NCI-H187 (cell line): ENCODE data around the gene USP25.

Experiments used
- DNase-seq, 2 experiments: peaks; one replicate each; lab custom pipeline; 2025; lab: John Stamatoyannopoulos, UW

The USP25 gene

DNA sequence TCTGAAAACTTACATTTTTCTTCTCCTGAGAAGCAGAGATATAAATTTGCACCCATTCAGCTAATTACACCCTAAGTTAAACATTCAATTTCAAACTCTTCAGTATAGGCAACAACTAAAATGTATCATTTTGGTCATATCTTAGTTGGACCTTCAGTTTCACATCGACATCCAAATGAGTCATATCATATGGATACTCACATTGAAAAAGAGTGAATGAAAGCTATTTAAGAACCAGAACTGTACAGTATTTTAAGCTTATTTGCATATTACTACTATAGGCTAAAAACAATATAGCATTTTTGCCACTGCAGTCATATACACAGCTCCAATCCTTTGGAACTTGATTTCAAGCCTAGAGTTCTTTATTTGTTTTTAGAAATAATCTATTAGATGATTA lies 33.6 kb downstream of the USP25 start:
- DNase-seq, result no peak

GRCh38 chr21:15764878-15765277 lies 35.1 kb downstream of the USP25 start:
- no peak for DNase-seq

GRCh38 chr21:15766952-15767603 lies 37.3 kb downstream of the USP25 start:
- DNase-seq, result no peak

- DNase-seq, result no peak
Measured at GRCh38 chr21:15768045-15768601, 38.3 kb downstream of the USP25 start.

DNA sequence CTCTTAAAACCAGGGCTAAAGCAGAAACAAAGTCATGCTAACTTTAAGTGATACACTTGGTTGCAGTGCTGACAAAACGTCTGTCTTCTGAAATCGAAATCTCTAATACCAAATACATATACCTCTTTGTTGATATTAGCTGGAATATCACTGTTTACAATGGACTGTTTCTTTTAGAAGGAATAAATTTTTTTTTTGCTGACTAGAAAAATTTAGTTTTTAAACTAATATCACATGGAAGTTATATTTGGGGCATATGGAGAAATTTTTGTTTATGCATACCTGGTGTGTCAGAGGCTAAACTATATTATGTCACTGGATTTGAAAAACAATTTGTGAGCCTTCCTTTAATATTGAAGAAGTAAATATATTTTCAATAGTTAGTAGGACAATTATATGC lies 39.1 kb downstream of the USP25 start:
- DNase-seq, result no peak

DNA sequence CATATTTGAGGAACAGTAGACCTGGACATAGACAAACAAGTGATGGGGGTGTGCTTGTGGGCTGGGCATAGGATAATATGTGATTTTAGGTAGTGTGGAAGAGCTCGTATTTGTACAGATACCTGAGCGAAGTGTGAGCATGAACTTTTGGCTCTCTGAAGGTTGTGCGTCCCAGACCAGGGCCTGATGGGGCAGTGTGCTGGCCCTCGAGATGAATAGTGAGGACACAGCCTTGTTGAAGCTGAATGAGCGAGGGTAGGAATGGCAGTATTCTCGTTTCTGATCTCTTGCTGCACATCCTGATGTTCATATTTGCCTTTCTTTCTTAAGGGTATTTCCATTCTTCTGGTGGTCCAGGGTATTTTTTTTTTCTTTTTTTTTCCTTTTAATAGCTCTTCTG lies 41.5 kb downstream of the USP25 start:
- DNase-seq, result no peak

DNA sequence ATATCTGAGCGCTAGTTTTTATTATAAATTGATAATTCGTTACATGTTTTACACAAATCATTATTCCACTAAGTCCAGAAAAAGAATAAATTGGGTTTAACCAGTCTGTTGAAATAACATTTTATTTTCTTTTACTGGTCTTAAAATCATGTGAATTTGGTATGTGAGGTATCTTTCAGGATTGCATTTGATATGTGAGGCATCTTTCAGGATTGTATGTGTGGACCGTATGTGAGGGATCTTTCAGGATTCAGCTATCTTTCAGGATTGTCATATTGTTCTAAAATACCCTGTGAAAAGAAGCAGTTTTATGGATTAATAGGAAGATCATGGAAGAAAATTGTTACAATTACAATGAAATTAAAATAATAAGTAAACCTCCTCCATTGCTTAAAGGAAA lies 42.9 kb downstream of the USP25 start:
- DNase-seq, result no peak

GRCh38 chr21:15774590-15774989 lies 44.8 kb downstream of the USP25 start:
- DNase-seq, result no peak

DNA sequence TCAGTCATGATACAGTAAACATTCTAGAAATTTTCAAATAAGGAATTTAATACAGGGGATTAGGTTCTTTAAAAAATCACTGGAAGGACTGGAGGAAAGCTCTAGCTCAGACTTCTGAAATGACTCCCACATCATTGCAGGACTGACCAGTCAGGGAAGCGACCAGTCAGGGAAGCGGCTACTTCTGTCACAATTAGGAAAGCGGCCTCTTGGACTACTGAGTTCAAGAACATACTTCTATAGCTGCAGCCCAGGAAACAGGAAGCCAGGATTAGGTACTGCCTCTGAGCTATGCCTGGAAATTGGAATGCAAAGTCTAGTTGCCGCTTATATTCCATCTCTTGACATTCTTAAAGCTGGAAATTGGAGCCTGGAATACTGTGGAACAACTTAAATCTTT lies 45.5 kb downstream of the USP25 start:
- no peak for DNase-seq

DNA sequence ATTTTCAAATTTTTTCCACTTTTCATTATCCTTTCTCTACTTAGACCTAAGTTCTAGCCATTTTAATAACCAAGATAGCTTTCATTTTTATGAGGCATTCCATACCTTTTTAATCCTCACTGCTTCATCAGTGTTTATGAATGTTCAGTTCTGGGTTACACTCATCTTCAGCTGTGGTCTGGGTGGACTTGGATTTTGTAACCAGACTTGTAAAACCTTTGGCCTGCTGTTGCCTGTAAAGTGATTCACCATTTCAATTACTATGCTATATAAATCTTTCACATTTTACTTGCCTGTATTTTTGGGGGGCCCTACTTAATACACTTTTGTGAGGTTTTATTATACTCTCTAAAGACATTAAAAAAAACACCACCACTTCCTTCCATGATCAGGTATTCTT lies 46.2 kb downstream of the USP25 start:
- DNase-seq, result no peak

DNA sequence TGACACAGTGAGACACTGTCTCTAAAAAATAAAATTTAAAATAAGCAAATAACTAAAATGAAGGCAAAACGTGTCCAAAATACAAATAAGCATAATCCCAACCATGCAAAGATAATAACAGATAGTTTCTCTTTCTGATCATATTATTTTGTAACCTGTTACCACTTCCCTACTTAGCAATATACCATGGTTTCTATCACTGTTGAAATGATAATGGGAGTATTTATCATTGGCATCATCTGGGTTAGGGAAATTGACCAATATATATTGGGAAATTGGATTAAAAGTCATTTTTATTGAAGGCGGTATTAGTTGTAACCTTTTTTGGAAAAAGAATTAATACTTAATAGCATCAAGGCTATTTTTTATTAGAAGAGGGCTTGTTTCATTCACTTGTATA lies 47.0 kb downstream of the USP25 start:
- DNase-seq, result no peak

DNA sequence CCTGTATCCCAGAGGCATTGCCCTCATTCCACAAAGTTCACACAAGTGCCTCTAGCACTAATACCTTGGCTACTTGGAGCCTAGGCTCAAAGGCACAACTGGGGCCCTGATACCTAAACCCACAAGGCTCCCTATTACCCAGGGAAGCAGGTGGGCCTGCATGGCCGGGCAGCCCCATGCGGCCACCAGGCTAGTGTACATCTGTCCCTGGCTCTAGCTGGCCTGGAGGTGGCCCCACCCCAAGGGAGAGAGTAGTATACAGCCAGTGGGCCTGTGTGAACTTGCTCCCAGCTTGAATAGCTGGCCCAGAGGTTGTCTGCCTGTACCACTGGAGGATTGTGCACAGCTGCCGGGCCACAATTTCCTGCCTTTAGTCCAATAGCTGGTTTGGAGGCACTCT lies 52.2 kb downstream of the USP25 start:
- DNase-seq, result no peak

- DNase-seq, result no peak
Measured at GRCh38 chr21:15788847-15789523, 59.2 kb downstream of the USP25 start.

DNA sequence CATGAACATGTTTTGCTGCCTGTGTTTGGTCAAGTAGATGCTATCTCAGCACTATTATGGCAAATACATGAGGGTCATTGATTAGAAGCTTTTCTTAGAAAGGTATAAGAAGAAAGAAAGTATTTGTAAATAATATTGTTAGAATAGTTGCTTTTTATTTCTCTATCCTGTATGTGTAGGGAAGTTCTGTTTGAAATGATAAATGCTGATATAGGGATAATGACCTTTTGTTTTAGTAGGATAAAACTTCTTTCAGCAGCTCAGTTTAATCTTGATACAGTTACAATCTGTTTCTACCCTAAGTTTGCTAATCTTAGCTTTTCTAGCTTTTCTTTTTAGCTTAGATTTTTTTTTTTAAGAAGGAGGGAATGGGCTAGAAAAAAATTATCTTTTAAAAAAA lies 63.3 kb downstream of the USP25 start:
- DNase-seq, result no peak

DNA sequence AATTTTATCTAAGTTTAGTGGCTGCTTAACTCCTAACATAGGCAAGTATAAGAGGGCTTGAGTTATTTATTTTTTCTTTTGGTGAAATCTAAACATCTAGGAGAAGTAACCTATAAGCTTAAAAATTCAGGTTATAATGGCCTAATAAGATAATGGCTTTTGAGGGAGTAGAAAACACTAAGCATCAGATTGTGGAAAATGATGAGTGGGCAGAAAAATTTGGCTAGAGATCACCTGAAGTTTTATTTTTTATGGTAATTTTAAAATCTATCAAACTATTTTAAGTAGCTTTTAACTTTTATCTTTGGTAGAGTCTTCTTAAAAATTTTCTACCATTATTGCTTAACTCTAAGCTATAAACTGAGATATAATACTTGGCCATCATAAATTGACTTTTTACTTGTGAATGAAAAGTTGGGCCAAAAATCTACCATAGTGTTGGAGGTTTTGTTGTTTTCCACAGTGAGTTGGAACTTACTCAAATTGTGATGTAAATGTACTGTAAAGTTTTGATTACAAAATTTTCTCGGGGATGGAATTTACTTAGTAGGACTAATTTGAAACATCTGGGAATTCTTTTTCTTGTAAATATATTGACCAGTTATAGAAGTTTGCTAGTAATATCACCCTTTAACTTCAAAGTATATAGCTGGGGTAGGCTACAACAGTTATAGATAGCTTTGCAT lies 63.9 kb downstream of the USP25 start:
- no peak for DNase-seq

DNA sequence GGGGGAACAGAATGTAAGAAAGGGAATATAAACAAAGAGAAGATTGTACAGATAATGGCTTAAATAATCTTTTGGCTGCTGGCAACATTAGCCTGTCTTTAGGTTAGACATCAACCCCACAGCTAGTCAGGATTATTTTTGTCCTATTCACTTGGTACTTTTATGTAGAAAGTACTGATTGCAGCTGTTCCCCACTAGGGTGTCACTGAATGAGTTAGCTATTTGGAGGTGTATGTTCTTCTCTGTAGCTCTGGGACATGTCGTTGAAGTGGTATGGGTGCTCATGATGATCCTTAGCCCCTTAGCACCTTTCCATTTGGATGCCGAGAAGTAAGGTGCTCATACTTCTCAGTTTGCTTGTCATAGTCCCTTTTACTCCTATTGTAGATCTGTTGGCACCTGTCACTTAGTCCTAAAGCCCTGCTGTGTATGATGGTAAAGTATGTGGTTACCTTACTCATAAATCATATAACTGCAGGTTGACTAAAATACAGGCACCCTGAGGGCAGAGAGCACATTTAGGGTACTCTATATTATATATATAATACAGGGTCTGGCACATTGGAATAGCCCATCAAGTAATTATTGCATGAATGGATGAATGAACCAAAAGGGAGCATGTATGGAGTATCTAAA lies 64.6 kb downstream of the USP25 start:
- DNase-seq, result no peak

DNA sequence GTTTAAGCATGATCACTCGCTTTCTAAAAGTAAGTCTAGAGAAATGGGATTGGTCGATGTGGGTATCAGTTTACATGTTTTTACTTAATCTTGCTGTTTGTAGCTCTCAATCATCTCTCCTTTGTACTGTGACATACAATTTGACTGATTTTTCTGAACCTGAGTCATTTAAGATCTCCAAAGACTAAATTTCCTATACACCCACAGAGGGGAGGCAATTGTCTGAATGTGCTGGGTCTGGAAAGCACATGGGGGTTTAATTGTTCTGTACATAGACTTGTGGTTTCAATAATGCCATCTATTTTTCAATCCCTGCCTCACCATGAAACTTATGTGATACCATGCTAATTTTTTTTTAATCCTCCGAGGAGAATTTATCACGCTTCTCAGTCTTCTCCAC lies 65.8 kb downstream of the USP25 start:
- DNase-seq, result no peak

DNA sequence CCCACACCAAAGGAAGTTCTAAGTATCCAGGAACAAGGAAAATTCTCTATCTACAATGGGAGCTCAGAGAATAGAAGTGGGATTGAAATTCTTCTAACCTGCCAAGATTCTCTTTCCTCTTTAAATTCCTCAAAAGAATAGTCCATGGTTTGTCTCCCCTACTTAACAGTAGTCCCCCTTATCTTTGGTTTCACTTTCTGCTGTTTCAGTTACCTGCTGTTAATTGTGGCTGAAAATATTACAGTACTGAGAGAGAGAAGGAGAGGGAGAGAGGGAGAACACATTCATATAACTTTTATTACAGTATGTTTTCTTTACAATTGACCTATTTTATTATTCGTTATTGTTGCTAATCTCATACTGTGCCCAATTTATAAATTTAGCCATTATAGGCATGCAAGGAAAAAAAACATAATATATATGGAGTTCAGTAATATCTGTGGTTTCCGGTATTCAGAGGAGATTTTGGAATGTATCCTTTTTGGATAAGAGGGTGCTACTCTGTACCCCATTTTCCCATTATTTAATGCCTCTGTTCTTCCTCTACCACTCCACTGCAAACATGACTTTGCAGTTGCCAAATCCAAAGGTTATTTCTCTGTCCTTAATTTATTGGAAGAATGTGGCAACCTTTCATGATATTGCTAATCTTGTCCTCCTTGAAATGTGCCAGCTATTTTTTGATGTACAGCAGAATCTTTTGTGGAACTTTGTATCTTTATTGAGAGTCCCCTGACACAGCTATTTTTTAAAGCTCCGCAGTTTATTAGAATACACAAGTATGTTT lies 68.0 kb downstream of the USP25 start:
- DNase-seq, result no peak

DNA sequence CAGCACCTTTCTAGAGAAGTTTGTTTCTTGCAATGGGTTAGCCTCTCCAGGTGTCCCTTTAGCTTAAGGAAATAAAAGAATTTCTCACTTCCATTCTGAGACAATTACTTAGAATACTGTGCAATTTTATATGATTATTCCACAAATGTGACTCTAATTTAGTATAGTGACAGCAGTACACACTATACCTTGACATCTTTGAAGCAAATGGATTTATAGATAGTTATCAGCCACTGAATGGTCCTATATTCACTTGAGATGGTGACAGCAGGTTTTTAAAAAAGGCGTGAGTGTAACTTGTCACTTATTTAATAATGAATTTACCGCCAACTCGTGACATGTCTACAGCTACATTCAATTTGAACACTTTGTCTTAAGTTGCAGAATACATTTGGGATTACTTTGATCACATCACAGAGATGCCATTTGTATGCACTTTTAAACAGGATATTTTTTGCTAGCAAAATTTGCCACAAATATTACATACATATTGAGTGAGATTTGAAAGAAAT lies 71.6 kb downstream of the USP25 start:
- DNase-seq, result no peak

GRCh38 chr21:15804247-15805005 lies 74.6 kb downstream of the USP25 start:
- DNase-seq, result no peak

- DNase-seq, result no peak
Measured at GRCh38 chr21:15809065-15809464, 79.3 kb downstream of the USP25 start.
